GM12892 (cell line): ENCODE data around the gene ASTN1.

Experiments
- DNase-seq: peaks from one replicate; pipeline ENCODE4 v3.0.0; 2011; ENCODE audit not compliant: insufficient read length
- FAIRE-seq: peaks from 2 replicates; lab custom pipeline; 2011; peaks lifted over from hg19 to GRCh38; lab: Jason Lieb, UNC
- POLR2A ChIP-seq: IDR thresholded peaks from 2 replicates; pipeline ENCODE4 v1.6.1; 2011; ENCODE audit warnings: low read depth, low read length, control low read depth
- POLR2AphosphoS5 ChIP-seq: IDR thresholded peaks from 2 replicates; pipeline ENCODE4 v1.6.1; 2011; ENCODE audit warnings: low read depth, low read length, control low read depth
- TAF1 ChIP-seq: IDR thresholded peaks from 2 replicates; pipeline ENCODE4 v1.6.1; 2011; ENCODE audit warnings: low read depth, mild to moderate bottlenecking, control low read depth, low read length, borderline replicate concordance

The ASTN1 gene

GRCh38 chr1:176925223-176925622 is 239.3 kb downstream of the ASTN1 start:
- DNase-seq (no peak), FAIRE-seq (no peak)
- TF ChIP-seq POLR2A = no peak
- TF ChIP-seq POLR2AphosphoS5 = no peak
- no peak for TF ChIP-seq TAF1

GRCh38 chr1:176923283-176923682 is 241.2 kb downstream of the ASTN1 start:
- no peak for TF ChIP-seq POLR2A
- no peak for TF ChIP-seq POLR2AphosphoS5
- TF ChIP-seq TAF1 = no peak
- DNase-seq (no peak), FAIRE-seq (no peak)

GRCh38 chr1:176919386-176920378 is 244.8 kb downstream of the ASTN1 start:
- FAIRE-seq (no peak), DNase-seq (no peak)
- TF ChIP-seq TAF1 = no peak
- no peak for TF ChIP-seq POLR2AphosphoS5
- no peak for TF ChIP-seq POLR2A

GRCh38 chr1:176905648-176906047 is 258.9 kb downstream of the ASTN1 start:
- FAIRE-seq = no peak
- TF ChIP-seq POLR2AphosphoS5 = no peak
- TF ChIP-seq POLR2A = no peak
- no peak for TF ChIP-seq TAF1
- DNase-seq = no peak

GRCh38 chr1:176904057-176904751 is 260.3 kb downstream of the ASTN1 start:
- TF ChIP-seq POLR2AphosphoS5 (no peak), POLR2A (no peak), TAF1 (no peak)
- DNase-seq = no peak
- no peak for FAIRE-seq

GRCh38 chr1:176903474-176903873 is 261.0 kb downstream of the ASTN1 start:
- DNase-seq = no peak
- no peak for FAIRE-seq
- TF ChIP-seq POLR2A = no peak
- no peak for TF ChIP-seq TAF1
- TF ChIP-seq POLR2AphosphoS5 = no peak

- FAIRE-seq (no peak), DNase-seq (no peak)
- TF ChIP-seq TAF1 (no peak), POLR2A (no peak), POLR2AphosphoS5 (no peak)
Measured at GRCh38 chr1:176899321-176899720, 265.2 kb downstream of the ASTN1 start.

GRCh38 chr1:176897350-176898236 is 266.9 kb downstream of the ASTN1 start:
- no peak for FAIRE-seq
- TF ChIP-seq TAF1 (no peak), POLR2AphosphoS5 (no peak), POLR2A (no peak)

GRCh38 chr1:176896216-176896615 is 268.3 kb downstream of the ASTN1 start:
- no peak for TF ChIP-seq POLR2A
- no peak for TF ChIP-seq POLR2AphosphoS5
- TF ChIP-seq TAF1 = no peak
- FAIRE-seq (no peak), DNase-seq (no peak)

More at GRCh38 chr1:176897350-176898236, 266.9 kb downstream of the ASTN1 start:
- peak; percentile 27 for DNase-seq

- TF ChIP-seq TAF1 = no peak
- no peak for TF ChIP-seq POLR2A
- TF ChIP-seq POLR2AphosphoS5 = no peak
- FAIRE-seq (no peak), DNase-seq (no peak)
Measured at GRCh38 chr1:176894450-176894849, 270.1 kb downstream of the ASTN1 start.
